GM23338 (cell line): Measurements from ENCODE around the gene TEX54. TPM values are rescaled to one million over a fixed set of nuclear protein-coding genes. Genes with fewer than 3 reads are reported as not detected.

Experiments
- ATAC-seq: fragments of 200-7000 bp; cut with Tn5 transposase; 3 replicates; pipeline ENCODE4 v1.9.1; 2020
- DNase-seq: peaks from one replicate; pipeline ENCODE4 v3.0.0-alpha.2; 2015; ENCODE audit warnings: low spot score
- H2AFZ ChIP-seq: fragments of 200-600 bp; sonication (generic); 2 replicates; pipeline ENCODE4 v1.8.0; 2016; ENCODE audit warnings: antibody characterized with exemption, mild to moderate bottlenecking, moderate library complexity
- H3F3A ChIP-seq: fragments of 200-600 bp; sonication (generic); replicated peaks from 2 replicates; pipeline ENCODE4 v1.8.0; 2017; ENCODE audit warnings: antibody characterized with exemption, mixed run types, low read depth
- H3K27ac ChIP-seq: fragments of 200-600 bp; sonication (generic); 2 replicates; pipeline ENCODE4 v1.6.1; 2016; ENCODE audit warnings: low read depth
- H3K27me3 ChIP-seq: fragments of 200-600 bp; sonication (generic); 2 replicates; pipeline ENCODE4 v1.8.0; 2016; ENCODE audit warnings: mild to moderate bottlenecking, mixed run types, moderate library complexity; ENCODE audit not compliant: insufficient read depth
- H3K36me3 ChIP-seq: fragments of 200-600 bp; sonication (generic); 2 replicates; pipeline ENCODE4 v1.8.0; 2016; ENCODE audit warnings: mild to moderate bottlenecking; ENCODE audit not compliant: insufficient read depth
- H3K4me1 ChIP-seq: fragments of 200-600 bp; sonication (generic); 2 replicates; pipeline ENCODE4 v1.8.0; 2016; ENCODE audit warnings: mild to moderate bottlenecking, moderate library complexity; ENCODE audit not compliant: insufficient read depth
- H3K4me2 ChIP-seq: fragments of 200-600 bp; sonication (generic); 2 replicates; pipeline ENCODE4 v1.7.1; 2017; ENCODE audit warnings: mixed run types
- H3K4me3 ChIP-seq: fragments of 200-600 bp; sonication (generic); 2 replicates; pipeline ENCODE4 v1.6.1; 2016; ENCODE audit warnings: mixed run types
- H3K79me2 ChIP-seq: fragments of 200-600 bp; sonication (generic); replicated peaks from 2 replicates; pipeline ENCODE4 v1.8.0; 2017; ENCODE audit warnings: mild to moderate bottlenecking; ENCODE audit not compliant: insufficient read depth
- H3K9me2 ChIP-seq: fragments of 200-600 bp; sonication (generic); 2 replicates; pipeline ENCODE4 v1.8.0; 2017; ENCODE audit not compliant: insufficient read depth
- H4K20me1 ChIP-seq: fragments of 200-600 bp; sonication (generic); replicated peaks from 2 replicates; pipeline ENCODE4 v1.8.0; 2017; ENCODE audit warnings: mild to moderate bottlenecking; ENCODE audit not compliant: insufficient read depth
- H3K27ac Mint-ChIP-seq: 2 replicates; pipeline ENCODE4 v1.8.0; 2020; ENCODE audit warnings: inconsistent platforms, mild to moderate bottlenecking, moderate library complexity, mixed read lengths
- H3K27me3 Mint-ChIP-seq: 3 replicates; pipeline ENCODE4 v1.8.0; 2022; ENCODE audit warnings: low read depth, mild to moderate bottlenecking, moderate library complexity, mixed read lengths, inconsistent platforms; ENCODE audit not compliant: insufficient read depth, poor library complexity
- H3K36me3 Mint-ChIP-seq: 3 replicates; pipeline ENCODE4 v1.8.0; 2021; ENCODE audit warnings: low read depth, mild to moderate bottlenecking, inconsistent platforms, moderate library complexity, mixed read lengths
- H3K4me1 Mint-ChIP-seq: 3 replicates; pipeline ENCODE4 v1.8.0; 2020; ENCODE audit warnings: mild to moderate bottlenecking, inconsistent platforms, mixed read lengths
- H3K4me3 Mint-ChIP-seq: 3 replicates; pipeline ENCODE4 v1.8.0; 2021; ENCODE audit warnings: moderate library complexity, mild to moderate bottlenecking, inconsistent platforms, mixed read lengths
- H3K9me3 Mint-ChIP-seq: 3 replicates; pipeline ENCODE4 v1.8.0; 2020; ENCODE audit warnings: moderate library complexity, mild to moderate bottlenecking, inconsistent platforms, mixed read lengths
- CREB1 ChIP-seq: fragments of 250-450 bp; sonication (Bioruptor Pico); IDR thresholded peaks from 2 replicates; pipeline ENCODE4 v1.5.0; 2020; ENCODE audit warnings: low read depth, mild to moderate bottlenecking, moderate library complexity
- CTCF ChIP-seq, 2 experiments: fragments of 200-600 bp in 1 of 2; sonication (generic) in 1 of 2; conservative IDR thresholded peaks; 2 replicates each; pipeline versions ENCODE4 v1.5.1 to v1.6.1; 2016 to 2017; ENCODE audit warnings: antibody characterized with exemption in 2 of 2, low read depth in 2 of 2, mild to moderate bottlenecking in 2 of 2, moderate library complexity in 1 of 2
- ETS1 ChIP-seq: IDR thresholded peaks from 2 replicates; pipeline ENCODE4 v1.6.1; 2016; ENCODE audit warnings: antibody characterized with exemption
- EZH2phosphoT487 ChIP-seq: fragments of 200-600 bp; sonication (generic); IDR thresholded peaks from one replicate; pipeline ENCODE4 v1.8.1; 2018; ENCODE audit warnings: antibody characterized with exemption; ENCODE audit not compliant: unreplicated experiment
- NANOG ChIP-seq: IDR thresholded peaks from 2 replicates; pipeline ENCODE4 v1.6.1; 2016; ENCODE audit warnings: antibody characterized with exemption, borderline replicate concordance
- POLR2AphosphoS5 ChIP-seq: IDR thresholded peaks from 2 replicates; pipeline ENCODE4 v1.6.1; 2016; ENCODE audit warnings: antibody characterized with exemption, low read depth
- REST ChIP-seq: IDR thresholded peaks from one replicate; pipeline ENCODE4 v1.6.1; 2018; ENCODE audit warnings: antibody characterized with exemption; ENCODE audit not compliant: unreplicated experiment
- STAT1 ChIP-seq: IDR thresholded peaks from one replicate; pipeline ENCODE4 v1.6.1; 2016; ENCODE audit warnings: antibody characterized with exemption; ENCODE audit not compliant: unreplicated experiment
- polyA plus RNA-seq: library from polyadenylated mRNA; unstranded; fragments of >200 nt; fragmentation: Nextera tagmentation; extraction: Ambion mirVana; gene quantifications from 2 replicates; pipeline ENCODE4 v1.2.1, GENCODE V29; 2016
- total RNA-seq: library from RNA; depleted of rRNA; stranded (reverse); fragments of >200 nt; shearing (Covaris generic); gene quantifications from 2 replicates; pipeline ENCODE4 v1.2.3, GENCODE V29; 2014

The TEX54 gene
- total and polyA plus RNA-seq, 2 experiments from 2014 or later = 1.9 TPM; not detected in 1

- H3F3A ChIP-seq = peaks cover 73% of the 10 kb centered on the region
- ATAC-seq = no peak
- no peaks in the 10 kb centered on the region for H3K9me2 ChIP-seq
- peaks cover 36% of the 10 kb centered on the region for H3K36me3 ChIP-seq
- Mint-ChIP-seq H3K27ac (peak overlapping the region; percentile 100), H3K4me3 (peak overlapping the region; percentile 98), H3K9me3 (peaks cover 19% of the 10 kb centered on the region), H3K36me3 (peaks cover 76% of the 10 kb centered on the region), H3K27me3 (peaks cover 70% of the 10 kb centered on the region), H3K4me1 (peaks cover 32% of the 10 kb centered on the region; the same call in 2 of the 3 replicates)
- DNase-seq = no peak
- peaks cover 34% of the 10 kb centered on the region for H3K4me1 ChIP-seq
- peaks cover 59% of the 10 kb centered on the region for H3K79me2 ChIP-seq
- TF ChIP-seq ETS1 = no peak
- no peak for TF ChIP-seq EZH2phosphoT487
- no peak for TF ChIP-seq POLR2AphosphoS5
- no peak for TF ChIP-seq REST
- no peak for TF ChIP-seq NANOG
- no peak for TF ChIP-seq STAT1
- no peak for TF ChIP-seq CTCF (conservative IDR thresholded peaks at IDR 0.05; ENCODE audit: low read depth in 2 of 2)
- no peak for TF ChIP-seq CREB1
- H3K27me3 ChIP-seq = no peaks in the 10 kb centered on the region
- peak overlapping the region; percentile 100 for H3K4me3 ChIP-seq
- no peak overlapping the region for H2AFZ ChIP-seq
- peaks cover 29% of the 10 kb centered on the region for H4K20me1 ChIP-seq
- H3K27ac ChIP-seq = peak overlapping the region; percentile 97
- H3K4me2 ChIP-seq = peak overlapping the region; percentile 100
Measured at GRCh38 chr11:62853279-62853965, 20.8 kb upstream of the TEX54 start.
